H1 (cell line): ENCODE results near the gene IGSF23.

Experiments
- BCL11A ChIP-seq, 2 experiments: IDR thresholded peaks; one replicate each; pipeline ENCODE4 v1.6.1; 2011; ENCODE audit warnings: low read depth in 2 of 2, low read length in 2 of 2, mild to moderate bottlenecking in 2 of 2
- CHD1 ChIP-seq: IDR thresholded peaks from 2 replicates; pipeline ENCODE4 v1.6.1; 2012; ENCODE audit warnings: low read depth, low read length, improper control_type of control experiment
- CTCF ChIP-seq, 3 experiments: IDR thresholded peaks; 1 replicate in 2 of 3; 2 replicates in 1 of 3; pipeline versions ENCODE4 v1.5.1 to v1.6.1; 2011; ENCODE audit warnings: low read length in 3 of 3, mild to moderate bottlenecking in 3 of 3, inconsistent platforms in 2 of 3, low read depth in 1 of 3, moderate library complexity in 1 of 3; ENCODE audit not compliant: insufficient read depth in 1 of 3; ENCODE audit errors: control extremely low read depth in 1 of 3
- EP300 ChIP-seq, 2 experiments: IDR thresholded peaks; 1 replicate in 1 of 2; 2 replicates in 1 of 2; pipeline ENCODE4 v1.6.1; 2011 to 2012; ENCODE audit warnings: low read depth in 2 of 2, low read length in 2 of 2, mild to moderate bottlenecking in 2 of 2, borderline replicate concordance in 1 of 2, inconsistent platforms in 1 of 2, moderate library complexity in 1 of 2
- GABPA ChIP-seq: IDR thresholded peaks from 2 replicates; pipeline ENCODE4 v1.6.1; 2011; ENCODE audit warnings: mild to moderate bottlenecking, low read length, moderate library complexity, borderline replicate concordance; ENCODE audit not compliant: insufficient read depth
- JUND ChIP-seq: IDR thresholded peaks from 2 replicates; pipeline ENCODE4 v1.6.1; 2011; ENCODE audit warnings: mild to moderate bottlenecking, improper control_type of control experiment, low read length
- MAFK ChIP-seq: IDR thresholded peaks from 2 replicates; pipeline ENCODE4 v1.6.1; 2012; ENCODE audit warnings: low read depth, mild to moderate bottlenecking, improper control_type of control experiment, low read length
- POLR2A ChIP-seq, 2 experiments: IDR thresholded peaks; 1 replicate in 1 of 2; 2 replicates in 1 of 2; pipeline ENCODE4 v1.6.1; 2011; ENCODE audit warnings: low read depth in 2 of 2, low read length in 2 of 2, mild to moderate bottlenecking in 2 of 2; ENCODE audit errors: control extremely low read depth in 1 of 2
- POLR2AphosphoS5 ChIP-seq: IDR thresholded peaks from 2 replicates; pipeline ENCODE4 v1.6.1; 2011; ENCODE audit warnings: low read depth, low read length
- TBP ChIP-seq: IDR thresholded peaks from 2 replicates; pipeline ENCODE4 v1.6.1; 2011; ENCODE audit warnings: low read depth, low read length, improper control_type of control experiment
- USF2 ChIP-seq: IDR thresholded peaks from 2 replicates; pipeline ENCODE4 v1.6.1; 2011; ENCODE audit warnings: low read length, improper control_type of control experiment
- ZNF274 ChIP-seq: IDR thresholded peaks from 2 replicates; pipeline ENCODE4 v1.7.0; 2012; ENCODE audit warnings: low read length, borderline replicate concordance; ENCODE audit errors: extremely low read depth

GRCh38 chr19:44587963-44588770 lies 25.2 kb upstream of the IGSF23 start:
- TF ChIP-seq CTCF (IDR thresholded peaks at IDR 0.05; ENCODE audit: control extremely low read depth in 1 of 3, insufficient read depth in 1 of 3, low read depth in 1 of 3, low read length in 3 of 3), result no peak
- no peak for TF ChIP-seq JUND
- no peak for TF ChIP-seq TBP
- TF ChIP-seq GABPA, result no peak
- no peak for TF ChIP-seq POLR2A (IDR thresholded peaks at IDR 0.05; ENCODE audit: control extremely low read depth in 1 of 2, low read depth in 2 of 2, low read length in 2 of 2)
- no peak for TF ChIP-seq MAFK
- TF ChIP-seq ZNF274, result no peak
- no peak for TF ChIP-seq POLR2AphosphoS5
- TF ChIP-seq BCL11A (IDR thresholded peaks at IDR 0.05; ENCODE audit: low read depth in 2 of 2, low read length in 2 of 2), result no peak
- no peak for TF ChIP-seq USF2
- no peak for TF ChIP-seq EP300 (IDR thresholded peaks at IDR 0.05; ENCODE audit: borderline replicate concordance in 1 of 2, low read depth in 2 of 2, low read length in 2 of 2)
- no peak for TF ChIP-seq CHD1
